IMR-90 (cell line): ENCODE measurements around the gene FBRS. TPM values are rescaled to one million over a fixed set of nuclear protein-coding genes. Genes with fewer than 3 reads are reported as not detected.
"Not testable (repeated sequence)": the region's sequence is repeated elsewhere in the genome, so short reads cannot be mapped to it uniquely, and the experiment has no call there.

ENCODE experiments used
- ATAC-seq: fragments of 200-7000 bp; cut with Tn5 transposase; 2 replicates; pipeline ENCODE4 v1.9.1; 2020; ENCODE audit warnings: low read depth, mild to moderate bottlenecking, moderate library complexity
- BruUV-seq: library from RNA; stranded (reverse); fragments of 400-500 nt; replicated peaks from 2 replicates; lab custom pipeline; 2021; lab: Mats Ljungman, UMichigan
- CTCF ChIA-PET: fragments of 300-600 bp; formaldehyde crosslinking; extraction: SDS; loops from one replicate; lab custom pipeline; 2021; ENCODE audit warnings: antibody characterized with exemption; lab: Yijun Ruan, JAX
- POLR2A ChIA-PET: fragments of 300-600 bp; sonication (Branson Sonifier 250); formaldehyde crosslinking; loops from one replicate; lab custom pipeline; 2022; ENCODE audit warnings: antibody characterized with exemption; ENCODE audit not compliant: unreplicated experiment; lab: Charles Lee
- DNase-seq: peaks from one replicate; pipeline ENCODE4 v3.0.0; 2013
- H2AFZ ChIP-seq: replicated peaks from 2 replicates; pipeline ENCODE3; 2013; ENCODE audit warnings: low read length, mild to moderate bottlenecking; ENCODE audit not compliant: poor library complexity
- H2AK5ac ChIP-seq: 2 replicates; pipeline ENCODE4 v1.6.1; 2013; ENCODE audit warnings: low read depth, low read length, inconsistent platforms
- H2AK9ac ChIP-seq: replicated peaks from 2 replicates; pipeline ENCODE3; 2013; ENCODE audit warnings: mild to moderate bottlenecking, low read depth, low read length, moderate library complexity; ENCODE audit not compliant: poor library complexity
- H2BK120ac ChIP-seq: 2 replicates; pipeline ENCODE4 v1.6.1; 2013; ENCODE audit warnings: low read depth, low read length, inconsistent platforms
- H2BK15ac ChIP-seq: 3 replicates; pipeline ENCODE4 v1.6.1; 2013; ENCODE audit warnings: low read depth, low read length, inconsistent platforms
- H2BK20ac ChIP-seq: 2 replicates; pipeline ENCODE4 v1.6.1; 2013; ENCODE audit warnings: low read depth, mild to moderate bottlenecking, inconsistent platforms, low read length, moderate library complexity
- H2BK5ac ChIP-seq: 2 replicates; pipeline ENCODE4 v1.6.1; 2013; ENCODE audit warnings: mild to moderate bottlenecking, low read depth, low read length, inconsistent platforms; ENCODE audit not compliant: poor library complexity, severe bottlenecking
- H3K14ac ChIP-seq: replicated peaks from 2 replicates; pipeline ENCODE4 v1.6.1; 2013; ENCODE audit warnings: low read depth, low read length, inconsistent platforms
- H3K18ac ChIP-seq: 2 replicates; pipeline ENCODE4 v1.6.1; 2013; ENCODE audit warnings: low read depth, low read length, control low read depth
- H3K23ac ChIP-seq: 2 replicates; pipeline ENCODE4 v1.6.1; 2013; ENCODE audit warnings: low read depth, low read length, inconsistent platforms
- H3K27ac ChIP-seq: 2 replicates; pipeline ENCODE4 v1.5.1; 2013; ENCODE audit warnings: mild to moderate bottlenecking, control low read depth, low read length; ENCODE audit not compliant: insufficient read depth
- H3K27me3 ChIP-seq: 2 replicates; pipeline ENCODE4 v1.6.1; 2013; ENCODE audit warnings: low read length; ENCODE audit not compliant: control insufficient read depth, insufficient read depth
- H3K36me3 ChIP-seq: 2 replicates; pipeline ENCODE4 v1.6.1; 2013; ENCODE audit warnings: low read length, mixed read lengths; ENCODE audit not compliant: control insufficient read depth, insufficient read depth
- H3K4ac ChIP-seq: 2 replicates; pipeline ENCODE4 v1.6.1; 2013; ENCODE audit warnings: low read depth, low read length, inconsistent platforms
- H3K4me1 ChIP-seq: 2 replicates; pipeline ENCODE4 v1.6.1; 2013; ENCODE audit warnings: low read length, mixed read lengths; ENCODE audit not compliant: control insufficient read depth, insufficient read depth
- H3K4me2 ChIP-seq: 2 replicates; pipeline ENCODE4 v1.6.1; 2013; ENCODE audit warnings: low read depth, mild to moderate bottlenecking, control low read depth, low read length, moderate library complexity
- H3K4me3 ChIP-seq: 2 replicates; pipeline ENCODE4 v1.5.1; 2013; ENCODE audit warnings: low read depth, mild to moderate bottlenecking, control low read depth, low read length, moderate library complexity; ENCODE audit not compliant: insufficient read depth
- H3K56ac ChIP-seq: 2 replicates; pipeline ENCODE4 v1.6.1; 2013; ENCODE audit warnings: low read length, inconsistent platforms; ENCODE audit not compliant: insufficient read depth; ENCODE audit errors: extremely low read depth
- H3K79me1 ChIP-seq, 2 experiments: 2 replicates each; pipeline ENCODE4 v1.6.1; 2013; ENCODE audit warnings: low read length in 2 of 2, inconsistent platforms in 1 of 2, low read depth in 1 of 2
- H3K9ac ChIP-seq: 2 replicates; pipeline ENCODE4 v1.6.1; 2013; ENCODE audit warnings: low read depth, low read length, control low read depth
- H3K9me1 ChIP-seq: 2 replicates; pipeline ENCODE4 v1.6.1; 2013; ENCODE audit warnings: low read length, inconsistent platforms; ENCODE audit not compliant: insufficient read depth
- H3K9me3 ChIP-seq: 2 replicates; pipeline ENCODE4 v1.6.1; 2013; ENCODE audit warnings: low read length; ENCODE audit not compliant: control insufficient read depth, insufficient read depth
- H4K20me1 ChIP-seq: 2 replicates; pipeline ENCODE4 v1.6.1; 2013; ENCODE audit warnings: low read length, inconsistent platforms; ENCODE audit not compliant: insufficient read depth
- H4K5ac ChIP-seq: 2 replicates; pipeline ENCODE4 v1.6.1; 2013; ENCODE audit warnings: mild to moderate bottlenecking, low read depth, low read length, control low read depth
- H4K8ac ChIP-seq, 2 experiments: 2 replicates each; pipeline ENCODE4 v1.6.1; 2013; ENCODE audit warnings: low read depth in 2 of 2, low read length in 2 of 2, control low read depth in 1 of 2, inconsistent platforms in 1 of 2
- H4K91ac ChIP-seq: 2 replicates; pipeline ENCODE4 v1.6.1; 2013; ENCODE audit warnings: low read depth, low read length, inconsistent platforms; ENCODE audit not compliant: insufficient read depth
- MAZ ChIP-seq: IDR thresholded peaks from 2 replicates; pipeline ENCODE4 v1.6.1; 2012; ENCODE audit warnings: low read depth, mild to moderate bottlenecking, low read length, improper control_type of control experiment, moderate library complexity, borderline replicate concordance
- WGBS, 2 experiments: methylation state at CpG; one replicate each; pipeline versions ENCODE4 v1.1.5 to v1.1.7; 2013; ENCODE audit warnings: missing lambda C conversion rate in 2 of 2; ENCODE audit not compliant: insufficient read length in 1 of 2; ENCODE audit errors: extremely low coverage in 2 of 2; 5-methylcytosine and 5-hydroxymethylcytosine counted together
- dilution Hi-C: fragments of 300-500 bp; cut with HindIII; formaldehyde crosslinking; loops from one replicate; pipeline ENCODE4 v1.14.3; 2018; ENCODE audit warnings: low sequenced_read_pairs; ENCODE audit not compliant: unreplicated experiment
- in situ Hi-C: fragments of 300-500 bp; cut with MboI; formaldehyde crosslinking; loops from 3 replicates; pipeline ENCODE4 v1.14.3; 2019; ENCODE audit warnings: low sequenced_read_pairs, inconsistent platforms, mixed read lengths
- intact Hi-C: fragments of 100-400 bp; cut with micrococcal nuclease; formaldehyde crosslinking; loops from 2 replicates; pipeline ENCODE4 v1.10.0; 2022
- polyA plus RNA-seq, 3 experiments: library from polyadenylated mRNA; depleted of rRNA; stranded (reverse); fragments of >200 nt; gene quantifications; 2 replicates each; pipeline ENCODE4 v1.2.3, GENCODE V29; 2012; ENCODE audit warnings: low replicate concordance in 1 of 3
- total RNA-seq: library from RNA; depleted of rRNA; stranded (reverse); fragments of >200 nt; gene quantifications from 2 replicates; pipeline ENCODE4 v1.2.3, GENCODE V29; 2012
- TF ChIP-seq, protein P1 (sequence below): fragments of 150-350 bp; IDR thresholded peaks from 2 replicates; pipeline ENCODE4 v1.6.1; 2016; ENCODE audit warnings: low read depth, mild to moderate bottlenecking, low read length, moderate library complexity, borderline replicate concordance

FBRS gene
- total and polyA plus RNA-seq, 2 of the 4 experiments (the other 2 are of a cell fraction): 2.0 to 22.4 TPM

DNA sequence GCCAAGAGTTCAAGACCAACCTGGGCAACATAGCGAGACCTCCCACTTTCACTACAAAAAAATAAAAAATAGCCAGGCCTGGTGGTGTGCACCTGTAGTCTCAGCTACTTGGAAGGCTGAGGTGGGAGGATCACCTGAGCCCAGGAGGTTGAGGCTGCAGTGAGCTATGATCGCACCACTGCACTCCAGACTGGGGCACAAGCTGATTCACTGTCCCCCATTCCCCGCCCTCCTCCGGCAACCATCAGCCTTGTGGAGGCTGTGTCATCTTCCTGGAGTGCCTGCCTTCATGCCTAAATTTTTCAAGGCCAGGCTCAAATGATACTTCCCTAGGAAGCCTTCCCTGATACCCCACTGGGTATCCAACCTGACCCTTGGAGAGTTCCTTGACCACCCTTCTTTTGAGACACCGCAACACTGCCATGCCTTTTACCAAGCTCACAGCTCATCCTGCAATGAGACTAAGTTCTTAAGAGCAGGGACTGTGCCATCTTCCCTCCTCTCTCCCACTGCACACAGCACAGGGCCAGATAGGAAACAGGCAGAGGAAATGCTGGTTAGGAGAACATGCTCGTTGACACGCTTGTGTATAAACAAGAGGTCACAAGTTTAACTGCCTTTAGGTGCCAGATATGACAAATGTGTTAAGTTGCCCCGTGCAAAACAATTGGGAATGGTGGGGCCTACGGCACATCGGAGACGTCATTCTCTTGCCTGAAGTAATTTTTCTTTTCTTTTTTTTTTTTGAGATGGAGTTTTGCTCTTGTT is 36.9 kb downstream of the FBRS start:
- Histone ChIP-seq H3K79me1 (peaks cover 6 to 23% of the 10 kb centered on the region in 2 experiments; a peak in 3 of 4 replicates), H2BK5ac (no peak overlapping the region), H3K4me1 (peaks cover 6% of the 10 kb centered on the region), H2BK120ac (no peak overlapping the region), H3K9me3 (no peaks in the 10 kb centered on the region), H4K8ac (no peak overlapping the region), H3K18ac (no peak overlapping the region), H3K27ac (no peak overlapping the region), H2BK20ac (no peak overlapping the region), H3K4me2 (no peak overlapping the region), H3K9ac (no peak overlapping the region), H2BK15ac (peak overlapping the region; percentile 44; the same call in 1 of the 3 replicates), H4K5ac (no peak overlapping the region), H3K4me3 (no peak overlapping the region), H4K20me1 (peaks cover 16% of the 10 kb centered on the region), H3K14ac (no peak overlapping the region), H3K27me3 (0 out of 2 replicates have a peak, but pooled peaks cover 2% of the 10 kb centered on the region), H3K36me3 (0 out of 2 replicates have a peak, but pooled peaks cover 4% of the 10 kb centered on the region), H2AK9ac (peak overlapping the region; percentile 42), H3K4ac (no peak overlapping the region), H3K23ac (no peak overlapping the region), H3K9me1 (peaks cover 7% of the 10 kb centered on the region), H3K56ac (no peak overlapping the region), H2AK5ac (no peak overlapping the region), H4K91ac (peak overlapping the region; percentile 13; the same call in 1 of the 2 replicates), H2AFZ (peak overlapping the region; percentile 73)
- no TSS peak for BruUV-seq
- dilution Hi-C loops: no loop called here
- intact Hi-C loops: loop anchor here (1.0 to 5.0 kb wide), 3 partner anchors 37 to 246 kb away; partner anchors contain the start of genes FBRS and FBXL19
- ChIA-PET POLR2A (no interaction called here), CTCF (interaction anchor here (1.2 kb wide), 1 partner anchor 9 kb away, joined by 3 read pairs; no protein-coding TSS in a partner anchor)
- no peak for TF ChIP-seq MAZ
- TF ChIP-seq, protein P1, sequence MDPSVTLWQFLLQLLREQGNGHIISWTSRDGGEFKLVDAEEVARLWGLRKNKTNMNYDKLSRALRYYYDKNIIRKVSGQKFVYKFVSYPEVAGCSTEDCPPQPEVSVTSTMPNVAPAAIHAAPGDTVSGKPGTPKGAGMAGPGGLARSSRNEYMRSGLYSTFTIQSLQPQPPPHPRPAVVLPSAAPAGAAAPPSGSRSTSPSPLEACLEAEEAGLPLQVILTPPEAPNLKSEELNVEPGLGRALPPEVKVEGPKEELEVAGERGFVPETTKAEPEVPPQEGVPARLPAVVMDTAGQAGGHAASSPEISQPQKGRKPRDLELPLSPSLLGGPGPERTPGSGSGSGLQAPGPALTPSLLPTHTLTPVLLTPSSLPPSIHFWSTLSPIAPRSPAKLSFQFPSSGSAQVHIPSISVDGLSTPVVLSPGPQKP: no peak
- DNase-seq: no peak
- in situ Hi-C loops: no loop called here
- ATAC-seq: no peak
- 62% methylated on average over 2 of the region's 11 CpGs; no CpG with 5 or more reads in 1 of the 2 experiments for WGBS, 2 experiments

- H3K9me1 ChIP-seq, H3K4me1 ChIP-seq, POLR2A ChIA-PET, H4K91ac ChIP-seq, BruUV-seq, H2AK9ac ChIP-seq, H2BK20ac ChIP-seq, H3K4me2 ChIP-seq, H2BK120ac ChIP-seq, H2BK5ac ChIP-seq, CTCF ChIA-PET, ATAC-seq, H3K4ac ChIP-seq, H3K56ac ChIP-seq, H2BK15ac ChIP-seq, H2AK5ac ChIP-seq, H3K27ac ChIP-seq, DNase-seq, H3K9ac ChIP-seq, H4K5ac ChIP-seq, H3K27me3 ChIP-seq, H3K14ac ChIP-seq, dilution Hi-C loops, H3K4me3 ChIP-seq, H3K23ac ChIP-seq, H2AFZ ChIP-seq, in situ Hi-C loops, H4K8ac ChIP-seq, H3K9me3 ChIP-seq, H3K18ac ChIP-seq: not testable (repeated sequence)
- Histone ChIP-seq H4K20me1 (peaks cover 18% of the 10 kb centered on the region), H3K79me1 (peaks cover 6 to 31% of the 10 kb centered on the region in 2 experiments; a peak in 3 of 4 replicates), H3K36me3 (peaks cover 11% of the 10 kb centered on the region)
- no CpG with 5 or more reads among the region's 3 CpGs for WGBS, 2 experiments
- intact Hi-C loops: loop anchor here (5.0 kb wide), 1 partner anchor 226 kb away; the partner anchor contains the start of gene FBXL19
Measured at GRCh38 chr16:30696646-30697045, 38.4 kb downstream of the FBRS start.
